Measurements from ENCODE around the gene ZNF185.
A peak's percentile ranks its signal among the peaks of the same experiment; 100 is the strongest.

Gene ZNF185

DNA sequence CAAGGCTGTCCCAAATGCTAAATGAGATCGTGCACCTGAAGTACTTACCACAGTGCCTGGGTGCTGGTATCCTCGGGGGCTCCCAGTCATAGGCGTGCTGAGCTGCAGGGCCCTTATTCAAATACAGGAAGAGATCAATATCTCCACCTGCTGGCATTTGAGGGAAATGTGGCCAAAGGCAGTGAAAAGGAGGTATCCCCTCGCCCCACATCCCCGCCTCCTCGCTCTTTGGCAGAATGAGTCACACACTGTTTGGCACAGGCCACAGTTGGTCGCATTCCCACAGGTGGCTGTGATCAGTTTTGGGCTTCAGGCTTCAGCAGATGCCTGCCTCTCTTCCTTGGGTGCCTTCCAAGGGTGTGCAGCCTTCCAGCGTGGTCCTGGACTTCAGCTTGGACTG lies 28.4 kb downstream of the ZNF185 start:
- H3K4me3 ChIP-seq (replicated peaks in 1 of 2; ENCODE audit: low read depth in 2 of 2, low read length in 2 of 2) = no peak overlapping the region
- TF ChIP-seq CTCF (IDR thresholded peaks at IDR 0.05; ENCODE audit: low read depth, low read length) = peak; percentile 43
- DNase-seq (ENCODE audit: low read depth in 2 of 2) = peak; percentile 58 to 67

DNA sequence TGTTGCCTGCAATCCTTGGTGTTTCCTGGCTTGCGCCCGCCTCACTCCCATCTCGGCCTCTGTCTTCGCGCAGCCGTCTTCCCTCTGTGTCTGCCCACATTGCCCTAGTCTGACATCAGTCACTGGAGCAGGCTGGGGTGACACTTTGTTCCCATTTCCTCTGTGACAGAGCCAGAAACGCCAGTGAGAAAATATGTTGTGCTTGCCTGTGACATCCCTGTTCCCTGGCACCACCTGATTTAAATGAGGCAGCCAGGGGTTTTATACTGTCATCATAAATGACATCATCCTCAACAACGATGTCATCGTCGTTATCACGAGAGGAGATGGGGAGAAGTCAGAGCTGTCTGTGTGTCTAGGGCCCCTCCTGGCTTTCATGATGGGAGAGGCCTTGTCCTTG lies 29.1 kb downstream of the ZNF185 start:
- DNase-seq (ENCODE audit: low read depth in 2 of 2) = peak in 1 of 2 donors; percentile 2
- H3K4me3 ChIP-seq (replicated peaks in 1 of 2; ENCODE audit: low read depth in 2 of 2, low read length in 2 of 2) = no peak overlapping the region
- no peak for TF ChIP-seq CTCF (IDR thresholded peaks at IDR 0.05; ENCODE audit: low read depth, low read length)

DNA sequence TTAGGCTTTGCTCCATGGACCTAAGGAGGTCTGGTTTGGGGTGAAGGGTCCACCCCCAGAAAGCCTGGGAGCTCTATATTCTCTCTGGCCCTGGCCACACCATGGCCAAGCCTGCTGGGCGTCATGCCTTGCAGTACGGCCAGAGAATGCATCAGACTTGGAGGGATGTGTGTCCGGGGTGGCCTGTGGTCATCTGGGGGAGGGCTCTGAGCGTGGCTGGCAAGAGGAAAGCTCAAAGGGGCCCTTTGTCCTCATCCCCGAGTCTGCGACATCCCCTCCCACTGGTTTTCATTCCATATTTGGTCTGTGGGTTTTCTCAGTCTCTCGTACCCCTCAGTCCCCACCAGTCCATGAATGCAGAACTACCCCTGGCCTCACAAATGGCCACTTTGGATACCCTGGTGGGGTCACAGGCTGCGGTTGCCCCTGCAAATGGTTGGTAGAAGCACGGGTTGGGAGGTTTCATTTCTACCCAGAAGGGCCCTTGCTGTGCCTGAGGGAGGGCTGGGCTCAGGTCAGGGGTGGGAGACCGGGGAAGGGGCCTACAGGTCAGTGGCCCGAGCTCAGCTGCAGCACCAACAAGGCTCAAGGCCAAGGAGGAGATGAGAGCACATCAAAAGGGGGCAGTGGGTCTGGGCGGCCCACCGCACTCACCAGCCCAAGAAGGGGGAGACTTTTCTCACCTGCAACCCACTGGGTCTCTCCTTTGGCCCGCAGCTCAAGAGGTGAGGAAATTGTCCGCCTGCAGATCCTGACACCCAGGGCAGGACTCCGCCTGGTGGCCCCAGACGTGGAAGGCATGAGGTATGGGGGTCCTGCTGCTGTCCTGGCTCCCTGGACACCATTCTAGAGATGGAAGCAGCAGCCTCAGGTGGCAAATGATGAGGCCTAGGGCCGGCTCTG lies 30.2 kb downstream of the ZNF185 start:
- H3K4me3 ChIP-seq (replicated peaks in 1 of 2; ENCODE audit: low read depth in 2 of 2, low read length in 2 of 2) = no peak overlapping the region
- DNase-seq (ENCODE audit: low read depth in 2 of 2) = no peak
- no peak for TF ChIP-seq CTCF (IDR thresholded peaks at IDR 0.05; ENCODE audit: low read depth, low read length)

- no peak for TF ChIP-seq CTCF (IDR thresholded peaks at IDR 0.05; ENCODE audit: low read depth, low read length)
- H3K4me3 ChIP-seq (replicated peaks in 1 of 2; ENCODE audit: low read depth in 2 of 2, low read length in 2 of 2) = no peak overlapping the region
- DNase-seq (ENCODE audit: low read depth in 2 of 2) = no peak
These were observed 31.0 kb downstream of the ZNF185 start for GRCh38 chrX:152928761-152929400.

- no peak for DNase-seq (ENCODE audit: low read depth in 2 of 2)
- no peak overlapping the region for H3K4me3 ChIP-seq (replicated peaks in 1 of 2; ENCODE audit: low read depth in 2 of 2, low read length in 2 of 2)
- TF ChIP-seq CTCF (IDR thresholded peaks at IDR 0.05; ENCODE audit: low read depth, low read length) = no peak
These were observed 32.0 kb downstream of the ZNF185 start for GRCh38 chrX:152929898-152930297.

DNA sequence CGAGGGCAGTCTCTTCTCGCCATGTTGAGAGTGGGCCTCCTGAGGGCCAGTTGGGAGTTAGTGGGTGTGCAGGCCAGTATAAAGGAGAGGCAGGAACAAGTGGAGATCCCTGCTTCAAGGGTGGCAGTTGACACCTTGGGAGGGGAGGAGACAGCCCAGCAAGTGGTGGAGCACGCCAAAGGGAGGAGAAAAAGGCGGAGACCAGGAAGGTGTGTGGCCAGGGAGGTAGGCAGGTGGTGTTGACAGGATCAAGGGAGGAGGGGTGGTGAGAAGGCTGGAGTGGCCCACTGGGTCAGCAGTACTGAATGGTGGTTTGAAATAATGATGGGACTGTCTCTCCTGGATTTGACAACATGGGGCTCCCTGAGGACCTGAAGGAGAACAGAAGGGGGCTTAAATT lies 32.6 kb downstream of the ZNF185 start:
- TF ChIP-seq CTCF (IDR thresholded peaks at IDR 0.05; ENCODE audit: low read depth, low read length) = no peak
- no peak for DNase-seq (ENCODE audit: low read depth in 2 of 2)
- H3K4me3 ChIP-seq (replicated peaks in 1 of 2; ENCODE audit: low read depth in 2 of 2, low read length in 2 of 2) = no peak overlapping the region

Measured in cardiac fibroblast (primary cell).